SKM-1 treated with dmso at 0.1 percent for 144 hours (cell line): ENCODE results near the gene CYP24A1.

ENCODE experiments used
- DNase-seq: peaks from one replicate; lab custom pipeline; 2025; ENCODE audit not compliant: unreplicated experiment; lab: John Stamatoyannopoulos, UW

The CYP24A1 gene

GRCh38 chr20:54115172-54115854 lies 58.5 kb downstream of the CYP24A1 start:
- peak; percentile 7 for DNase-seq

- DNase-seq = no peak
Measured at GRCh38 chr20:54114109-54114508, 59.7 kb downstream of the CYP24A1 start.

- DNase-seq = no peak
Measured at GRCh38 chr20:54113566-54113965, 60.2 kb downstream of the CYP24A1 start.

- DNase-seq = no peak
Measured at GRCh38 chr20:54112221-54112884, 61.4 kb downstream of the CYP24A1 start.

DNA sequence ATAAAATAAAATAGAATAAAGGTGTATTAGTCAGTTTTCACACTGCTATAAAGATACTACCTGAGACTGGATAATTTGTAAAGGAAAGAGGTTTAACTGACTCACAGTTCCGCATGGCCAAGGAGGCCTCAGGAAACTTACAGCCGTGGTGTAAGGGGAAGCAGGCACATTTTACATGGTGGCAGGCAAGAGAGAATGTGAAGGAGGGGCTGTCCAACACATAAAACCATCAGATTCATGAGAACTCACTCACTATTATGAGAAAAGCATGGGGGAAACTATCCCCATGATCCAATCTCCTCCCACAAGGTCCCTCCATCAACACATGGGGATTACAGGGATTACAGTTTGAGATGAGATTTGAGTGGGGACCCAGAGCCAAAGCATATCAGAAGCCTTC lies 62.3 kb downstream of the CYP24A1 start:
- DNase-seq = no peak

DNA sequence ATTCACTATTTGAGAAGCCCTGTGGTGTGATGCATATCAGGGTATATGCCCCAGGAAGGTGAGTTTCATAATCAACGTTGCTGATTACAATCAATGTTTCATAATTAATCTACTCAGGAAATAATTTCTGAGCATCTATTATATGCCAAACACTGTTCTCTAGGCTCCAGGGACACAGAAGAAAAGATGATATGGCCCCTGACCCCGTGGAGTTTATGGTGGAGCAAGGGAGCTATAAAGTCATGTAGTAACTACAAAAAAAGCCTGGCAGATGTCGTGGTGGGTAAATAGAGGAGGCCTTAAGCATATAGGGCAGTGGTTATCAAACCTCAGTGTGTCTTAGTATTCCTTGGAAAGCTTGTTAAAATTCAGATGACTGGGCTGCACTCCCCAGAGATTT lies 63.3 kb downstream of the CYP24A1 start:
- no peak for DNase-seq

DNA sequence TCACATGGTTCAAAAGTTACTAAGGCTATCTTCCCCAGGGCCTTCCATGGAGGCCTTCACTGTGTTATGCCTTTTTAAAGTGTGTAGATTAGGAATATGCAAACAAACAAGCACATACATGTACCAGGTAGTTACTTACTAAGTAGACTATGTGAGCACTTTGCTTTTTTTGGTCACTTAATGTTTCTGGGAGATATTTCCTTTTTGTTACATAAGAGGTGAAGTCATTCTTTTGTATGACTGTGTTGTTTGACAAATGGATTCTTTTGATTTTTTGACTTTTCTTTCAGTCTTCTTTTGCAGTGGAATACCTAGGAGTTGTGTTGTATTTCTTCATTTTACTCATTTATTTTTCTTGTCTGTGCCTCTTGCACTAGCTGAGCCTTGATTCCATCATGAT lies 63.7 kb downstream of the CYP24A1 start:
- no peak for DNase-seq

- DNase-seq = no peak
Measured at GRCh38 chr20:54108817-54109216, 65.0 kb downstream of the CYP24A1 start.

DNA sequence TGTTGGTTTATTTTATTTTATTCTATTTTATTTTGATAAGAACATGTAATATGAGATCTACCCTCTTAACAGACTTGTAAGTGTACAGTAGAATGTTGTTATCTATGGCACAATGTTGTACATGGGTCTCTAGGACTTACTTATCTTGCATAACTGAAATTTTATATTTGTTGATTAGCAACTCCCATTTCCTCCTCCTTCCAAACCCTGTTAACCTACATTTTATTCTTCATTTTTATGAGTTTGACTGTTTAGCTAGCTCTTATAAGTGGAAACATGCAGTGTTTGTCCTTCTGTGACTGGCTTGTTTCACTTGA lies 65.5 kb downstream of the CYP24A1 start:
- no peak for DNase-seq

- no peak for DNase-seq
Measured at GRCh38 chr20:54107600-54108325, 66.0 kb downstream of the CYP24A1 start.

GRCh38 chr20:54107181-54107580 lies 66.6 kb downstream of the CYP24A1 start:
- no peak for DNase-seq

- DNase-seq = no peak
Measured at GRCh38 chr20:54106162-54106561, 67.6 kb downstream of the CYP24A1 start.

- DNase-seq = no peak
Measured at GRCh38 chr20:54105653-54106052, 68.1 kb downstream of the CYP24A1 start.

DNA sequence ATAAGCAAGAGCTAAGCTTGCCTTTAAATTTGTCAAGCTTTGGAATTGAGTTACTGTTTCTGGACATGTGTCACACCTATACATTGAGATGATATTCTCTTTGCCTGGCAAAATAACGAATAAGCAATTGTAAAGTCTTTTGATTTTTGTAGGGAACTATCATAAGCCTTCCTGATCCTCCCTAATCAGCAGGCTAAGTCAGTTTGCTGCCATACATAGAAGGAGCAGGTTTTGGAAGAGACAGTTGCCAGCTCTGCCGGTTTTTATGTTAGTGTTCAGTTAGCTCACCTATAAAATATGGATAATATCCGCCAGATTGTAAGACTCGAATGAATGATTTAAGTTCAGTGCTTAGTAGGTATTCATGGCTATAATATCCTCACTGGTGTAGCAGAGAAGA lies 69.0 kb downstream of the CYP24A1 start:
- no peak for DNase-seq

DNA sequence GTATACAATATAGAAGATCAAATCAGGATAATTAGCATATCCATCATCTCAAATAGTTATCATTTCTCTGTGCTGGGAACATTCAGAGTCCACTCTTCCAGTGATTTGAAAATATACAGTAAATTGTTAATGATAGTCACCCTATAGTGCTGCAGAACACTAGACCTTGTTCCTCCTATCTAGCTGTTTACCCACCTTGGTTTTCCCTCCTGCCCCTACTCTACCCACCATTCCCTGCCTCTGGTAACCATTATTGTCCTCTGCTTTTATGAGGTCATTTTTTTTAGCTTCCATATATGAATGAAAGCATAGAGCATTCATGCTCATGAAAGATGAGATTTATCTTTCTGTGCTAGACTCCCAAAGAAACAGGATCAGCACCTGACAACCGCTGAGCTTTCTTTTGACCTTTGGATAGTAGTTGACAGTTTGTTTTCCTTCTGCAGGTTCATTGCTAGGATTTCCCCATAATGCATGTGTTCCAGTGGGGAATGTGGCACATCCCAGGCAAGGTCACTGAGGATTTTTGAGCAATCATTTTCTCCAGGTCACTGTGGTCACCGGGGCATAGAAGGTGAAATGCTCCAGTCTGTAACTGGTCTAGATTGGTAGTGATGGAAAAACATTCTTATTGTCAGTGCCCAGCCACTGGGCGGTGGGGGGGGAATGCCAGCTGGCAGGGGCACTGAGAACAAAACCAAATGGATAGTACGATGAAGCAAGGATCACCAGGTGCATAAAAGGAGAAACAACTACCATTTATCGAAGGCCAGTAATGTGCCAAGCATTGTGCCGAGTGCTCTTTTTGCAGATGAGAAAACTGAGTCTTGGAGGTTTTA lies 69.8 kb downstream of the CYP24A1 start:
- no peak for DNase-seq
